H1 (cell line): ENCODE measurements around the gene BCL2L11.

Source experiments
- CTCF ChIP-seq, 3 experiments: IDR thresholded peaks; 1 replicate in 2 of 3; 2 replicates in 1 of 3; pipeline versions ENCODE4 v1.5.1 to v1.6.1; 2011; ENCODE audit warnings: low read length in 3 of 3, mild to moderate bottlenecking in 3 of 3, inconsistent platforms in 2 of 3, low read depth in 1 of 3, moderate library complexity in 1 of 3; ENCODE audit not compliant: insufficient read depth in 1 of 3; ENCODE audit errors: control extremely low read depth in 1 of 3
- EZH2 ChIP-seq: fragments of 200-600 bp; sonication (generic); IDR thresholded peaks from 2 replicates; pipeline ENCODE4 v1.7.1; 2012; ENCODE audit warnings: low read depth, mild to moderate bottlenecking, moderate library complexity, low read length, inconsistent platforms; ENCODE audit not compliant: severe bottlenecking
- POLR2AphosphoS5 ChIP-seq: IDR thresholded peaks from 2 replicates; pipeline ENCODE4 v1.6.1; 2011; ENCODE audit warnings: low read depth, low read length
- SIX5 ChIP-seq: IDR thresholded peaks from 2 replicates; pipeline ENCODE4 v1.6.1; 2011; ENCODE audit warnings: mild to moderate bottlenecking, low read depth, low read length
- TAF1 ChIP-seq: IDR thresholded peaks from 2 replicates; pipeline ENCODE4 v1.6.1; 2011; ENCODE audit warnings: mild to moderate bottlenecking, low read depth, low read length

- TF ChIP-seq POLR2AphosphoS5 (no peak), SIX5 (no peak), EZH2 (no peak), TAF1 (no peak), CTCF (IDR thresholded peaks at IDR 0.05; ENCODE audit: control extremely low read depth in 1 of 3, insufficient read depth in 1 of 3, low read depth in 1 of 3, low read length in 3 of 3) (no peak)
Observed at GRCh38 chr2:111127351-111127750, 6.6 kb downstream of the BCL2L11 start.
